T-helper 2 cell treated with Interferon-gamma antibody and Interleukin-4, amounts not matched to agents 5 μg/mL and 100 μg/mL, for 36 hours (primary cell): Measurements from ENCODE around the gene CYTL1.
"Not testable (repeated sequence)": the region's sequence is repeated elsewhere in the genome, so short reads cannot be mapped to it uniquely, and the experiment has no call there.

Source experiments
- DNase-seq: peaks from one replicate; pipeline ENCODE4 v3.0.0; 2021; ENCODE audit warnings: low spot score
- H3K27ac Mint-ChIP-seq: one replicate; pipeline ENCODE4 v1.8.0; 2021; ENCODE audit warnings: mild to moderate bottlenecking, mixed read lengths
- H3K27me3 Mint-ChIP-seq: one replicate; pipeline ENCODE4 v1.8.0; 2021; ENCODE audit warnings: low read depth, mixed read lengths
- H3K36me3 Mint-ChIP-seq: one replicate; pipeline ENCODE4 v1.8.0; 2021; ENCODE audit warnings: low read depth, mixed read lengths
- H3K4me1 Mint-ChIP-seq: one replicate; pipeline ENCODE4 v1.8.0; 2021; ENCODE audit warnings: low read depth, mixed read lengths
- H3K4me3 Mint-ChIP-seq: one replicate; pipeline ENCODE4 v1.8.0; 2022; ENCODE audit warnings: mild to moderate bottlenecking, moderate library complexity, mixed read lengths
- H3K9me3 Mint-ChIP-seq: one replicate; pipeline ENCODE4 v1.8.0; 2021; ENCODE audit warnings: mixed read lengths

The CYTL1 gene, protein sequence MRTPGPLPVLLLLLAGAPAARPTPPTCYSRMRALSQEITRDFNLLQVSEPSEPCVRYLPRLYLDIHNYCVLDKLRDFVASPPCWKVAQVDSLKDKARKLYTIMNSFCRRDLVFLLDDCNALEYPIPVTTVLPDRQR

DNA sequence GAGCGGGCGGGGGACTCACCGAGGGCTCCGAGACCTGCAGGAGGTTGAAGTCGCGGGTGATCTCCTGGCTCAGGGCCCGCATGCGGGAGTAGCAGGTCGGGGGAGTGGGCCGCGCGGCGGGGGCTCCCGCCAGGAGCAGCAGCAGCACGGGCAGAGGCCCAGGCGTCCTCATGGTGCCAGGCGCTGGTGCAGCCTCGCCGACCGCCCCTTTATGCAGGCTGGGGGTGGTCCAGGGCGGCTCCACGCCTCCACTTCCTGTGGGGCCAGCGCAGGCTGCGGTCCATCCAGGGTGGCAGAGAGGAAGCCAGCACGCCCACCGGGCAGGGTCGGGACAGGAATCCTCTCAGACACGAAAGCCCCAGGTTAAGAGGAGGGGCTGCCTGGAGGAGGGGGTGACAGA lies at the start of gene CYTL1:
CYTL1 (minus strand) TSS at position 185 of the 400 bp plus-strand sequence; CDS start at position 172, 13 bp downstream.
- Mint-ChIP-seq H3K9me3 (no peaks in the 10 kb centered on the region), H3K4me1 (no peaks in the 10 kb centered on the region), H3K4me3 (no peak within 1 kb of the TSS), H3K27ac (no peak within 1 kb of the TSS), H3K27me3 (peaks cover 11% of the 10 kb centered on the region), H3K36me3 (no peaks in the 10 kb centered on the region)
- DNase-seq: no peak

DNA sequence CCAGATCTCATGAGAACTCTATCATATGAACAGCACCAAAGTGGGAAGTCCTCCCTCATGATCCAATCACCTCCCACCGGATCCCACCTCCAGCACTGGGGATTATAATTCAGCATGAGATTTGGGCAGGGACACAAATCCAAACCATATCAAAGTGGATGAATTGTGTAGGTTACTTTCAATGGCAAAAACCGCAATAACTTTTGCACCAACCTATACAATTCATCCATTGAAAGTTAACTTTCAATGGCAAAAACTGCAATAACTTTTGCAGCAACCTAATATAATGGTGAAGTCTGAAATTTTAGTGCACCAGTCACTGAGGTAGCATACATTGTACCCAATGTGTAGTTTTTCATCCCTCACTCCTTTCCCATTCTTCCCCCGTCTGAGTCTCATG lies 48.6 kb upstream of the CYTL1 start:
- no peak for DNase-seq
- H3K4me1 Mint-ChIP-seq: no peaks in the 10 kb centered on the region
- H3K27me3 Mint-ChIP-seq: no peaks in the 10 kb centered on the region
- no peak overlapping the region for H3K27ac Mint-ChIP-seq
- no peak overlapping the region for H3K4me3 Mint-ChIP-seq
- peaks cover 3% of the 10 kb centered on the region for H3K9me3 Mint-ChIP-seq
- no peaks in the 10 kb centered on the region for H3K36me3 Mint-ChIP-seq

DNA sequence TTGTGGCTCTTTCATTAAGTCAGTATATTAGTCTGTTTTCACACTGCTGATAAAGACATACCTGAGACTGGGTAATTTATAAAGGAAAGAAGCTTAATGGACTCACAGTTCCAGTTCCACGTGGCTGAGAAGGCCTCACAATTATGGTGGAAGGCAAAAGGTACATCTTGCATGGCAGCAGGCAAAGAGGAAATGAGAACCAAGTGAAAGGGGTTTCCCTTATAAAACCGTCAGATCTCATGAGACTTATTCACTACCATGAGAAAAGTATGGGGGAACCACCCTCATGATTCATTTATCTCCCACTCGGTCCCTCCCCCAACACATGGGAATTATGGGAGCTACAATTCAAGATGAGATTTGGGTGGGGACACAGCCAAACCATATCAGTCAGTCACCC lies 47.7 kb upstream of the CYTL1 start:
- not testable (repeated sequence) for H3K9me3 Mint-ChIP-seq, H3K36me3 Mint-ChIP-seq, DNase-seq

DNA sequence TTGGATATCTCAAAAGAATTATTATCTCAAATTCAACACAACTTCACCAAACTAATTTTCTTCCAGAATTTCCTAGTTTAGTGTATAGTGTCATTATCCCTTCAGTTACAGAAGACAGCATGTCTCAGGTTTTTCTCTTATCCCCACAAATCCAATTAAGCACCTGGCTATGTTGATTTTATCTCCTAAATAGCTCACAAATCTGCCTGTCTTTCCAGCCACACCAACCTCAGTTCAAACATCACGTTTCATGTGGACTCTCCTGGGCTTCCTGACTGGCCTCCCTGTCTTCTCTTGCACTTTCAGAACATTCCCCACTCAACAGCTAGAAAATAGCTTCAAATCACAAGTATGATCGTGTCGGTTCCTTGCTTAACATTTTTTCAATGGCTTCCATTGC lies 46.8 kb upstream of the CYTL1 start:
- peaks cover 3% of the 10 kb centered on the region for H3K9me3 Mint-ChIP-seq
- no peak overlapping the region for H3K4me3 Mint-ChIP-seq
- DNase-seq: no peak
- H3K27ac Mint-ChIP-seq: no peak overlapping the region
- no peaks in the 10 kb centered on the region for H3K27me3 Mint-ChIP-seq
- no peaks in the 10 kb centered on the region for H3K4me1 Mint-ChIP-seq
- no peaks in the 10 kb centered on the region for H3K36me3 Mint-ChIP-seq

More for the DNA sequence above, 47.7 kb upstream of the CYTL1 start:
- H3K4me3 Mint-ChIP-seq, H3K4me1 Mint-ChIP-seq, H3K27me3 Mint-ChIP-seq, H3K27ac Mint-ChIP-seq: not testable (repeated sequence)

DNA sequence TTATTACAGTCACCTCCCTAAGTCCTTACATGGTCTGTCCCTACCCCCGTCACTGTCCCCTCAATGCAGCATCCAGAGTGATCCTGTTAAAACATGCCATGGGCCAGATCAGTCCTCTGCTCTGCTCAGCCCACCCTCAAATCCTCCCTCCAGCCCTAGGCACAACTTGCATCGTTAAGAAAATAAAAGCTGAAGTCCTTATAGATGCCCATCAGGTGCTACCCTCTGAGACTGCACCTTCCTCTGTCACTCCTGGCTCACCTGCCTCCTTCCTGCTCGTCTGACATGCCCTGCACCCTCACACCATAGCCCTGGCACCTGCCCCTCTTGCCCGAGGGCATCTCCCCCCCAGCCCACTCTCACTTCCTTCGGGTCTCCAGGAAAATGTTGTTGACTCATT lies 36.2 kb upstream of the CYTL1 start:
- no peak for DNase-seq
- Mint-ChIP-seq H3K4me3 (no peak overlapping the region), H3K4me1 (peaks cover 3% of the 10 kb centered on the region), H3K9me3 (no peaks in the 10 kb centered on the region), H3K36me3 (no peaks in the 10 kb centered on the region), H3K27me3 (peaks cover 32% of the 10 kb centered on the region), H3K27ac (no peak overlapping the region)

DNA sequence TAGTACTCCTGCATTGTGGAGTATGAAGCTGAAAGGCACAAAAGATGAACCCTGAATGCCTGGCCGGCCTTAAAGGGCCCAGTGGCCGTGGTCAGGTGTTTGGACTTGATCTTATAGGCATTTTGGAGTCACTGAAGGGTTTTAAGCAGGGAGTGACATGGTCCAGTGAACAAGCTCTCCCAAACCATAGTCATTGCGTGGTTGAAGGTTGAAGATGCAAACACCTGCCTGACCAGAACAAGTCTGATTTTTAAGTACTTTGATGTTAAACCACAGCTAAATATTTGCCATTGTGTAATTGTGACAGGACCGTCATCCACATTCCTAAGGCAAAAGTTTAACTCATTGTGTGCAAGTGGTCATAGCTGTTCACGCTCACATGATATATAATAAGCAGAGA lies 35.3 kb upstream of the CYTL1 start:
- Mint-ChIP-seq H3K27me3 (peaks cover 37% of the 10 kb centered on the region), H3K36me3 (no peaks in the 10 kb centered on the region), H3K4me3 (no peak overlapping the region), H3K27ac (no peak overlapping the region), H3K4me1 (peaks cover 3% of the 10 kb centered on the region), H3K9me3 (no peaks in the 10 kb centered on the region)
- no peak for DNase-seq

- H3K36me3 Mint-ChIP-seq: no peaks in the 10 kb centered on the region
- peaks cover 3% of the 10 kb centered on the region for H3K4me1 Mint-ChIP-seq
- H3K9me3 Mint-ChIP-seq: no peaks in the 10 kb centered on the region
- H3K27ac Mint-ChIP-seq: no peak overlapping the region
- DNase-seq: no peak
- H3K4me3 Mint-ChIP-seq: no peak overlapping the region
- H3K27me3 Mint-ChIP-seq: peaks cover 43% of the 10 kb centered on the region
Observed at GRCh38 chr4:5052726-5053425, 33.6 kb upstream of the CYTL1 start.

DNA sequence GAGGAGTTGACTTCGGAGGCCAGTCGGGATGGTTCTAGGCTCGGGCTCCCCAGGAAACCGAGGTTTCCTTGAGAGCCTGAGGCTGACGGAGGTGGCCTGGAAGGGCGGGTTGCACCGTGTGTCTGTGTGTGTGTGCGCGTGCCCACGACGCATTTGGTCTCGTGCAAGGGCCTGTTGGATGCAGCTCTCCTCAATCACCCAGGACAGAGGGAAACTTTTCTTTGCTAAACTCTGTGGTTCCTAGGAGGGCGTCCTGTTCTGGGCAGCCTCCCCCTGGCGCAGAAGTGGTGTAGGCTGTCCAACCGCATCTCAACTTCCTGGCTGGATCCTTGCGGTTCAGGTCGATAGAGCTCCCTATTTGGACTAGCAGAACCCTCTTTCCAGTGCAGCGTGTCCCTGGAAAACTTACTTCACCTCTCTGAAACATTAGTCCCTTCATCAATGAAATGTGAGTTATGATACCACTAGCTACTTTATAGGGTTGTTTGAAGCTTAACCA lies 33.0 kb upstream of the CYTL1 start:
- Mint-ChIP-seq H3K4me3 (peak overlapping the region; percentile 18), H3K36me3 (no peaks in the 10 kb centered on the region), H3K9me3 (no peaks in the 10 kb centered on the region), H3K27ac (no peak overlapping the region), H3K27me3 (peaks cover 46% of the 10 kb centered on the region), H3K4me1 (peaks cover 3% of the 10 kb centered on the region)
- no peak for DNase-seq

DNA sequence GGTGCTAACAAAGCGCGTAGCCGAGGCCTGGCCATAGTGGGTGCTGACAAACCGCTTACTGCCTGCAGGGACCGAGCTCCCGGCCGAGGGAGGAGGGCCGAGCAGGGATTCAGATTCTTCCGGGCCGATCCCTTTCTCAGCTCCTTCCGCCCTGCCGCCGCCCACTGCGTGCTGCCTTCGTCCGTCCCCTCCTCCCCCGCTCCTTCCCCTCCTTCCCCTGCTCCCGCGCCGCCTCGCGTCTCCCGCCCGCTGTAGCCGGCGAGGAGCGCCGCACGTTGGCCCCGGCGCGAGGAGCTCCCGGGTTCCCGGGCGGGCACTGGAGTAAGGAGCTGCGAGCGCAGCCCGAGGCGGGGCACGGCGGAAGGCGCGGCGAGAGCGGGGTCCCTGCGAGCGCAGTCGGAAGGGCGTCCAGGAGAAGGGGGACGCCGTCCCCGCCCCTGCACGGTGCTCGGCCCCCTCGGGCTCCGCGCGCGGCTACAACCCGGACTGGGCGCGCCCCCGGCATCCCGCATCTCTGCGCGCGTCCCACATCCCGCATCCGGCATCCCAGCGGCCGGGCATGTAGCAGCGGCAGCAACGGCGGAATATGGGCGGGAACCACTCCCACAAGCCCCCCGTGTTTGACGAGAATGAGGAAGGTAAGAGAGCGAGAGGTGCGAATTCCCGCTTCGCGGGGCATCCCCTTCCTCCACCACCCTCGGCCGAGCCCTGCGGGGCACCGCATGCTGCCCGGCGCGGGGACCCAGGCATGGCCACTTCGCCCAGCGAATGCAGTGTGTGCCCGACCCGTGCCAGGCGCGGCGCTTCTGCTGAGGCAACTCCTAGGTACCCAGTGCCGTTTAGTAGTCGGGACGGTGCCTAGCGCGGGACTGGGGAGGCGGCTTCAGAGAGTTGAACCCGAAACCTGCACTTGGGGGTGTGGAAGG lies 32.3 kb upstream of the CYTL1 start, which contains the start of gene STK32B:
STK32B (plus strand) TSS at position 203 of the 926 bp plus-strand sequence.
- Mint-ChIP-seq H3K9me3 (no peaks in the 10 kb centered on the region), H3K36me3 (no peaks in the 10 kb centered on the region), H3K27me3 (peaks cover 48% of the 10 kb centered on the region), H3K4me3 (peak within 1 kb of the TSS; percentile 67), H3K27ac (no peak within 1 kb of the TSS), H3K4me1 (peaks cover 3% of the 10 kb centered on the region)
- peak; percentile 13 for DNase-seq

DNA sequence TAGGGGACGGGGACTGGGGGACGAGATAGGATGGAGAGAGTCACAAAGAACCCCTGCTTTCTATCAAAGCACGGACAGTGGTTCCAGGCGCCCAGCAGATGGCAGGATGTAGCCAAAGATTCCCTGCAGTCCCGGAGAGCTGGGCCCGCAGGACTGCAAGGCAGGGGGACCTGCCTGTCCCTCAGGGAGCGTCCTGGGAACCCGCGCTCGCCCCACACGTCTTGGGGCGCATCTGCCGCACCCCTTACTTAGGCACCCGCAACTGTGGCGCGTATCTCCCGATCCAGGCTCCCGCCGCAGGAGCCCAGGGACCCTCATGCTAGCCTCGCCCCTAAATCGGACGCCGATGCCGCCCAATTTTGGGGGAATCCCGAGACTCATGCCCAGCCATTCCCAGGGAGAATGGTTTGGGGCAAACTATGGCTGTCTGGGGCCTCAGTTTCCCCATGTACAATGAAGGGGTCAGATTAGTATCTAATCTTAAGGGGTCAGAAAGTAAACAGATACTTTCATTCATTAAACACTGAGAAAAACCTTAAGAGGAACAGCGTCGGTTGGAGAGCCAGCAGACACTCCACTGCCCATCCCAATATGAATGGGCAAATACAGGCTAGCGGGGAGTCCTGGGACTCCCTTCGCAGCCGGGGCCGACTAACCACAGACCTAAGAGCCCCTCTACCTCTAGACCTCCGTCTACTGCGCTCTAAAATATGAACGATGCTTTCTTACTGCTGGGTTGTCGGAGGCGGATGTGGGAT lies 31.4 kb upstream of the CYTL1 start:
- H3K27me3 Mint-ChIP-seq: peaks cover 48% of the 10 kb centered on the region
- H3K9me3 Mint-ChIP-seq: peaks cover 5% of the 10 kb centered on the region
- DNase-seq: no peak
- H3K4me3 Mint-ChIP-seq: peak overlapping the region; percentile 67
- no peaks in the 10 kb centered on the region for H3K36me3 Mint-ChIP-seq
- H3K27ac Mint-ChIP-seq: no peak overlapping the region
- H3K4me1 Mint-ChIP-seq: peaks cover 3% of the 10 kb centered on the region

GRCh38 chr4:5048721-5049120 lies 29.5 kb upstream of the CYTL1 start:
- peaks cover 45% of the 10 kb centered on the region for H3K27me3 Mint-ChIP-seq
- peaks cover 9% of the 10 kb centered on the region for H3K9me3 Mint-ChIP-seq
- H3K4me3 Mint-ChIP-seq: no peak overlapping the region
- no peak for DNase-seq
- H3K4me1 Mint-ChIP-seq: peaks cover 3% of the 10 kb centered on the region
- no peak overlapping the region for H3K27ac Mint-ChIP-seq
- no peaks in the 10 kb centered on the region for H3K36me3 Mint-ChIP-seq

GRCh38 chr4:5045097-5045496 lies 25.8 kb upstream of the CYTL1 start:
- peaks cover 9% of the 10 kb centered on the region for H3K9me3 Mint-ChIP-seq
- no peak overlapping the region for H3K4me3 Mint-ChIP-seq
- H3K27ac Mint-ChIP-seq: no peak overlapping the region
- DNase-seq: no peak
- peaks cover 16% of the 10 kb centered on the region for H3K27me3 Mint-ChIP-seq
- no peaks in the 10 kb centered on the region for H3K36me3 Mint-ChIP-seq
- no peaks in the 10 kb centered on the region for H3K4me1 Mint-ChIP-seq

DNA sequence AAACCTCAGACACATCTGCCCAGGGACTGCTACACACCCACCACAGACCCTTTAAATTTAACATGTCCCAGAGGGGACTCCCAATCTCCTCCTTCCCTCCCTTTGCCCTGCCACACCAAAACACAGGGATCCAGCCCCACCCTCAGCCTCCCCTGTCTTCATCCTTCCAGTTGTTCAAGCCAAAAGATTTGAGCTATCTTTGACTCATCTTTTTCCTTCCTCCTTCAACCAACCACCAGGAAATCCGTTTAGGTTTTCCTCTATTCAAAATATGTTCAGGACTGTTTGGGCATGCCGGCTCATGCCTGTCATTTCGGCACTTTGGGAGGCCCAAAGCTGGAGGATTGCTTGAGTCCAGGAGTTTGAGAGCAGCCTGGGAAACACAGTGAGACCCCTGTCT lies 25.1 kb upstream of the CYTL1 start:
- H3K9me3 Mint-ChIP-seq: peaks cover 9% of the 10 kb centered on the region
- no peak overlapping the region for H3K4me3 Mint-ChIP-seq
- H3K4me1 Mint-ChIP-seq: no peaks in the 10 kb centered on the region
- no peaks in the 10 kb centered on the region for H3K36me3 Mint-ChIP-seq
- peaks cover 13% of the 10 kb centered on the region for H3K27me3 Mint-ChIP-seq
- no peak overlapping the region for H3K27ac Mint-ChIP-seq
- no peak for DNase-seq
